ENCODE data around the gene MAMDC2.

DNA sequence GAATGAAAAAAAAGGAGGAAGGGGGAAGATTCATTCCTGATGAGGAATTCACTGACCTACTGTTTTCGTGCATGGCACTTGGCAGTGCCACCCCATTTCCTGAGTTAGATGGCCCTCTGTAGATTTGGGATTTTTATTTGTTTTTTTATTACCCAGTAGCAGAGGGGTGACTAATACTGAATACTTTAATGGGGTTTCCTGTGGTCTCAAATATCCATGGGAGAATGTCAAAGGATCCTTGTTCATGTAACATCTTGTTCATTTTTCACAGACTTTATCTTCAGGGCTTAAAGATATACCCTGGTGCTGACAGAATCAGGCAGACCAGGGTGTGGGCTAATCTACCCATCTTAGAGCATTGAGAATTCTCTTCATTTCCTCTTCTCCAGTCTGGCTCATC, 93.0 kb downstream of the MAMDC2 start:
- TF ChIP-seq POLR2AphosphoS5 (IDR thresholded peaks at IDR 0.05; ENCODE audit: low read depth, low read length) (no peak), POLR2A (IDR thresholded peaks at IDR 0.05; ENCODE audit: control extremely low read depth in 1 of 2, low read depth in 2 of 2, low read length in 2 of 2) (no peak)

Measured in H1 (cell line).